Lung (tissue), 12 donors: ENCODE measurements around the gene ZNF761. TPM values are rescaled to one million over a fixed set of nuclear protein-coding genes. Genes with fewer than 3 reads are reported as not detected.

Source experiments
- ATAC-seq: fragments of 200-7000 bp; cut with Tn5 transposase; one replicate; pipeline ENCODE4 v1.9.1; 2020; ENCODE audit warnings: moderate number of reproducible peaks; ENCODE audit not compliant: insufficient read depth, low FRiP score
- DNase-seq, 3 donors: peaks; one replicate each; pipeline ENCODE4 v3.0.0-alpha.2; 2013 to 2017
- H3K27ac ChIP-seq, 2 donors: one replicate each; pipeline ENCODE4 v1.5.1; 2013; ENCODE audit warnings: mild to moderate bottlenecking in 2 of 2, moderate library complexity in 2 of 2, control low read depth in 1 of 2, inconsistent platforms in 1 of 2, low read depth in 1 of 2, low read length in 1 of 2
- H3K27me3 ChIP-seq, 3 donors: one replicate each; pipeline ENCODE4 v1.5.1; 2013; ENCODE audit warnings: low read length in 2 of 3; ENCODE audit not compliant: control insufficient read depth in 3 of 3, insufficient read depth in 3 of 3
- H3K36me3 ChIP-seq, 4 donors: one replicate each; pipeline ENCODE4 v1.5.1; 2013; ENCODE audit warnings: low read length in 4 of 4, mild to moderate bottlenecking in 1 of 4, moderate library complexity in 1 of 4; ENCODE audit not compliant: control insufficient read depth in 4 of 4, insufficient read depth in 4 of 4
- H3K4me1 ChIP-seq, 5 donors: one replicate each; pipeline ENCODE4 v1.5.1; 2013; ENCODE audit warnings: low read length in 5 of 5, mild to moderate bottlenecking in 2 of 5, moderate library complexity in 1 of 5; ENCODE audit not compliant: control insufficient read depth in 5 of 5, insufficient read depth in 5 of 5
- H3K4me3 ChIP-seq: one replicate; pipeline ENCODE4 v1.5.1; 2013; ENCODE audit warnings: mild to moderate bottlenecking, control low read depth, moderate library complexity
- H3K9ac ChIP-seq, 2 donors: one replicate each; pipeline ENCODE4 v1.5.1; 2013; ENCODE audit warnings: low read length in 2 of 2, control low read depth in 1 of 2; ENCODE audit not compliant: insufficient read depth in 1 of 2
- H3K9me3 ChIP-seq, 4 donors: one replicate each; pipeline ENCODE4 v1.5.1; 2013; ENCODE audit warnings: low read length in 3 of 4, mild to moderate bottlenecking in 1 of 4, moderate library complexity in 1 of 4; ENCODE audit not compliant: control insufficient read depth in 4 of 4, insufficient read depth in 3 of 4
- WGBS, 2 donors: extraction: QIAGEN DNeasy Blood & Tissue Kit; methylation state at CpG; one replicate each; pipeline ENCODE4 v1.1.7; 2013; 5-methylcytosine and 5-hydroxymethylcytosine counted together
- polyA plus RNA-seq, 2 donors: library from polyadenylated mRNA; stranded (reverse); fragments of 200-250 nt; gene quantifications; one replicate each; pipeline ENCODE4 v1.2.1, GENCODE V29; 2013
- total RNA-seq, 2 donors: library from RNA; depleted of rRNA in 1 of 2; stranded (reverse); fragments of >200 nt in 1 of 2; gene quantifications; one replicate each; pipeline ENCODE4 v1.2.1, GENCODE V29; 2014 to 2021
- TF ChIP-seq, protein P1 (sequence below): IDR thresholded peaks from 2 replicates; pipeline ENCODE4 v1.5.1; 2012; ENCODE audit warnings: mild to moderate bottlenecking; ENCODE audit errors: control extremely low read depth, extremely low read depth
- donor health status: control.
- donor health status: control.
- donor health status: Bipolar disorder and iron deficiency.
- donor health status: healthy.
- donor health status: DM: yes; HTN: yes; CAD: no.

The ZNF761 gene
- total and polyA plus RNA-seq, 4 donors, result 6.4 to 11.4 (median 7.2) TPM

DNA sequence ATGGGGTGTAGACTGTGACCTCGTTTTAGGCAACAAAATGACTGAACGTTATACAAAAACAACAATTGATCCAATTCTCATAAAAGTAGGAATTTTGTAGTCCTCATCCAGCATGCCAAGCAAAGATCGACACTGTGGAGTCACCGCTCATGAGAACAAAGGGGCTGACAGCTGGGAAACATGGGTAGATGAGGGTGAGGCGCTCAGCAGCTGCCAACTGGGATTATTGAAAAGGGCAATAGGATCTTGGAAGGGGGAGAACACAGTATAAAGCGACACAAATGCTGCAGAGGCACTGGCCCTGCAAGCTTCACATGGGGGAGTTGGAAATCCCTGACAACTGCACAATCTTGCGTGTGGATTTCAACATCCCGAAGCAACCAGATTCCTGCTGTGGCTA lies 42.2 kb upstream of the ZNF761 start:
- Histone ChIP-seq H3K9ac (no peak overlapping the region), H3K4me3 (no peak overlapping the region), H3K36me3 (peaks cover 0 to 5% (median 4%) of the 10 kb centered on the region in 4 donors), H3K27me3 (no peaks in the 10 kb centered on the region), H3K4me1 (peaks cover 0 to 7% (median 2%) of the 10 kb centered on the region in 5 donors), H3K9me3 (peaks cover 0 to 8% (median 1%) of the 10 kb centered on the region in 4 donors), H3K27ac (no peak overlapping the region)
- DNase-seq, result no peak
- no peak for ATAC-seq
- TF ChIP-seq, protein P1, sequence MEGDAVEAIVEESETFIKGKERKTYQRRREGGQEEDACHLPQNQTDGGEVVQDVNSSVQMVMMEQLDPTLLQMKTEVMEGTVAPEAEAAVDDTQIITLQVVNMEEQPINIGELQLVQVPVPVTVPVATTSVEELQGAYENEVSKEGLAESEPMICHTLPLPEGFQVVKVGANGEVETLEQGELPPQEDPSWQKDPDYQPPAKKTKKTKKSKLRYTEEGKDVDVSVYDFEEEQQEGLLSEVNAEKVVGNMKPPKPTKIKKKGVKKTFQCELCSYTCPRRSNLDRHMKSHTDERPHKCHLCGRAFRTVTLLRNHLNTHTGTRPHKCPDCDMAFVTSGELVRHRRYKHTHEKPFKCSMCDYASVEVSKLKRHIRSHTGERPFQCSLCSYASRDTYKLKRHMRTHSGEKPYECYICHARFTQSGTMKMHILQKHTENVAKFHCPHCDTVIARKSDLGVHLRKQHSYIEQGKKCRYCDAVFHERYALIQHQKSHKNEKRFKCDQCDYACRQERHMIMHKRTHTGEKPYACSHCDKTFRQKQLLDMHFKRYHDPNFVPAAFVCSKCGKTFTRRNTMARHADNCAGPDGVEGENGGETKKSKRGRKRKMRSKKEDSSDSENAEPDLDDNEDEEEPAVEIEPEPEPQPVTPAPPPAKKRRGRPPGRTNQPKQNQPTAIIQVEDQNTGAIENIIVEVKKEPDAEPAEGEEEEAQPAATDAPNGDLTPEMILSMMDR, result no peak
- WGBS, 2 donors, result 84 to 86% methylated on average over 8 of the region's 8 CpGs

DNA sequence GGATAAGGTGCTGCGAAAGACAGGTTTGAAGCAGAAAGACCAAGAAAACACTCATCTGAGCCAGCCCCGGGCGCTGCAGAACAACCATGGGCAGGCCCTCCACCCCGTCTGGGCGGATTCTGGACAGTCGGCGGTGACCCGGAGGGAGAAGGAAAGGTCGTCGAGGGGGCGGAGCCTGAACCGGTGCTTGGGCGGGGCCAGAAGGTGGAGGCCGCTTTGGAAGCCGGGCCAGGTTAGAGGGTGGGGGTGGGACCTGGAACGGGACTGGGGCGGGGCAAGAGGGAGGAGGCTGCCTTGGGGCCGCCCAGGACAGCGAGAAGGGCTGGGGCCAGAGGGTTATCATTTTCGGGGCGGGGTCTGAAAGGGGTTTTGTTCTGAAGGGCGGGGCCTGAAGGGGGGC lies 41.8 kb upstream of the ZNF761 start:
- ATAC-seq (no peak), DNase-seq (no peak)
- 39 to 51% methylated on average over 19 to 22 of the region's 22 CpGs for WGBS, 2 donors
- peaks cover 0 to 9% (median 2%) of the 10 kb centered on the region in 5 donors for H3K4me1 ChIP-seq
- TF ChIP-seq, protein P1, result no peak
- peaks cover 0 to 8% (median 1%) of the 10 kb centered on the region in 4 donors for H3K9me3 ChIP-seq
- no peak overlapping the region for H3K27ac ChIP-seq
- H3K27me3 ChIP-seq, result no peaks in the 10 kb centered on the region
- H3K4me3 ChIP-seq, result no peak overlapping the region
- H3K9ac ChIP-seq, result no peak overlapping the region
- H3K36me3 ChIP-seq, result peaks cover 0 to 5% (median 4%) of the 10 kb centered on the region in 4 donors

DNA sequence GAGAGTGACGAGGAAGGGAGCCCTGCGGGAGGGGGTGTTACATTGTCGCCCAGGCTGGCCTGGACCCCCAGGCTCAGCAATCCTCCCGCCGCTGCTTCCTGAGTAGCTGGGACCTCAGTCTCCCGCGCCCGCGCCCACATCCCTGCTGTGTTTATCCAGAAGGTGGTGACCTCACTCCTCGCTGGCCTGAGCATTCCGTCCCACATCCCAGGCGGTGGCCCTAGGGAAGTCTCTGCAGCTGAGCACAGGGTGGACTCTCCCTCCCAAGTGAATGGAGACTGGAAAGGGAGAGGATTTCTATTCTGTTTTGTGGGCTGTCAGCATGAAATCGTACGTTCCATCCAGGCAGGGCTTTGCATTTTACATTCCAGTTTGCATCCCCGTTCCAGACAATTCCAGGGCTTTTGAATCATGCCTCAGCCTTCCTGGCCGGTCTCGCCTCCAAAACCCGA lies 37.2 kb upstream of the ZNF761 start:
- no peaks in the 10 kb centered on the region for H3K27me3 ChIP-seq
- peak overlapping the region; percentile 69 for H3K4me3 ChIP-seq
- WGBS, 2 donors, result 10 to 15% methylated on average over 18 of the region's 18 CpGs
- H3K27ac ChIP-seq, result peak overlapping the region; percentile 57 to 90
- H3K4me1 ChIP-seq, result peaks cover 0 to 16% (median 3%) of the 10 kb centered on the region in 5 donors
- DNase-seq (peak in 2 of 3 donors; percentile 64 to 69), ATAC-seq (no peak)
- H3K9me3 ChIP-seq, result peaks cover 0 to 4% (median 1%) of the 10 kb centered on the region in 4 donors
- peaks cover 0 to 6% (median 3%) of the 10 kb centered on the region in 4 donors for H3K36me3 ChIP-seq
- peak overlapping the region in 1 of 2 donors; percentile 77 for H3K9ac ChIP-seq
- TF ChIP-seq, protein P1, result no peak
